GM18861 (cell line): ENCODE data around the gene NRP1.

ENCODE experiments used
- ATAC-seq: cut with Tn5 transposase; IDR thresholded peaks from one replicate; pipeline ENCODE4 v1.9.1; 2021; ENCODE audit not compliant: unreplicated experiment

NRP1 gene

DNA sequence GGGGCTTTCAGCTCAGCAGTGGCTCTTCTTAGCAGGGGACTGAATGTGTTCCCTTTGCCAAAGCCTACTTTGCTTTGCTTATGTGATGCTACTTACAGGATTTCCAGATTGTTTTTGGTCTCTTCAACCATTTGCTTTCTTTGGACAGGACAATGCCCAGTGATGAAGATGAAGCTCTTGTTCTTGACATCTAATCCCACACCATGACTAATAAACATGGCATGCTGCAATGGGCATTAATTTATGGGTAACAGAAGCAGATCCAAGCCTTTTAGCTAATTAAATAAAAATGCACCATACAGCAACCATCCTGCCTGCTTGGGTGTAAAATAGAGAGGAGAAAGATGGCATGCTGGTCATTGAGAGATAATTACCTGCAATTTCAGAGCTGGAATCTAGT is 200.9 kb downstream of the NRP1 start:
- no peak for ATAC-seq

DNA sequence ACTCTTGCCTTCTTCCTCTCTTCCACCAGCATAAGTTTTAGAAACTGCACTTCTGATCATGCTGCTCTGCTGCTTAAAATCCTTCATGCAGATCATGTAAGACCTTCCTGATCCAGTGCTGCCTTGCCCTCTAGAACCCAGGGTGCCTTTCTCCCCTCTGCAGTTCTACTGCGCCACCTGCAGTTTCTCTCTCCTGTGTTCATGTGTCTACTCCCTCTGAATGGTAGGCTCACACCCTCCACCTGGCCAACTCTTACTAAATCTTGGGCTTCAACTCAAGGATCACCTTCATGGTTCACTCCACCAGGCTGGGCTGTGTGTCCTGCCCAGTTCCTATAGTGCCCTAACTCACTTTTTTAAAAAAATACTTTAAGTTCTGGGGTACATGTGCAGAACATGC is 201.8 kb downstream of the NRP1 start:
- ATAC-seq, result no peak

DNA sequence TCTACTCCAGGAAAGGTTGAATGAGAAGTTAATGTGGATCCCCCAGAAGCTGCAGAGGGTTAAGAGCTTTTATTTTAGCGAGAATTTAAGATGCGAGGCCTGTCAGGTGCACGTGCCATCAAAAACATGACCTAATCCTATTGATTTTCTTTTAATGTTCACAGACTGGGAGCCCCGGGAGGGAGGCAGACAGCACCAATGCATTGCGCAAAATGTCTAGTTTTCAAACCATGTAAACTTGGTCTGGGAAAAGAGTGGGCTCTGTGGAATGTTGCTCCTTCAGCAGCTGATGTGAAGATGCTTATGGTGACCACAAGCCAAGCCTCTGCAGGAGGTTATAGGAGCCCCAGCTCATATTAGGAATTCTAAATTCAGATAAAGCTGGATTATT is 204.5 kb downstream of the NRP1 start:
- ATAC-seq, result no peak

DNA sequence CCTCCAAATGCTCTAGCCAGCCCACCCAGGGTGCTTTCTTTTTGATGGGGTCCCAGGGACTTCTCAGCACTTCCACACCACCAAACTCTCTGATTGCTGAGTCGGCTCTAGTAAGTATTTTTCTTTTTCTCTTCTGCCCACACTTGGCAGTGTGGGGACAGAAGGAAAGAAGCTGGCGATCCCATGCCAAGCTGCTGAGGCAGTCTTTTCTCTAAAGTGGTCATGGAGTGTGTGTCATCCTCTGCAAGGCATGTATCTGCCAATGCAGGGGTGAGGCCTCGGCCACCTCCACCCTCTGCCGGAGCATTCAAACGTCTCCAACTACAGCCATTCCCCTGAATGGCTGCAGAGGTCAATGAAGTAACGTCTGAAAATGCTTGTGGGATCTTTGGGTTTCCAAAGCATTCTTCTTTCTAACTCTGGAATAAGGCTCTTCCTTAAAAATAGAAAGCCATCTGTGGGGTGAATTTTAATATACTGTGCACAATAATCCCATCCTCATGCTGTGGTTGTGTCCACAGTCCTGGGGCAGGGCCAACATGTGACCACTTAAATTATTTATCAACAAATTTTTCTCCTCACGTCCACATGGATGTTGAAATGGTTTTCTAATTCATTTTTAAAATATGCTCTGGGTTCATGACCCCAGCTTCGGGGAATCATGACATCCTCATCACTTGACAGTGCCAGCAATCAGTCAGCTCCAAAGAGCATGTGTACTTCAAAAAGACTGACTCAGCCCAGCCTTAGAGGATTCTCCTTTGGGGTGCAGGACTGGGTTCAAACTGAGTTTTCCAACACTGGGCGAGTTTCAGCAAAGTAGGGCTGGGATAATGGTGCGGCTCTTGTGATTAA is 205.1 kb downstream of the NRP1 start:
- ATAC-seq, result no peak

DNA sequence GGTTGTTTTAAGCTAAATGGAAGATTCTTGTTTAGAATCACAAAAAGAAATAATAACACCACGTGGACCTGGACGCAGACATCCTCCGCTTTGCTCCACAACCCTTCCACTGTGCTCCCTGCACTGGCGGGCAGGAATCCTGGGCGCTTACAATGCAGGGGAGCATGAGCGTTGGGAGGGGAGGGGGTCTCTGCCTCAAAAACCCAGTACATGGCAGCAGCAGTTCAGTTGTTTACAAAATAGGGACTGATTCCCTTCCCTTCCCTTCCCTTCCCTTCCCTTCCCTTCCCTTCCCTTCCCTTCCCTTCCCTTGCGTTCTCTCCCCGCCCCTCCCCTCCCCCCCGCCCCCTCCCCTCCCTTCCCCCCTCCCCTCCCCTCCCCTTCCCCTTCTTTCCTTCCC is 206.8 kb downstream of the NRP1 start:
- ATAC-seq, result no peak
